Lung microvascular endothelial cell (primary cell): ENCODE data around the gene ARVCF. TPM values are rescaled to one million over a fixed set of nuclear protein-coding genes. Genes with fewer than 3 reads are reported as not detected.

ENCODE experiments used
- DNase-seq, 2 donors: peaks; one replicate each; pipeline versions ENCODE4 v3.0.0 to v3.0.0-alpha.2; 2010; ENCODE audit warnings: low read depth in 2 of 2
- total RNA-seq: library from RNA; depleted of rRNA; stranded (reverse); fragments of >200 nt; gene quantifications from 2 replicates; pipeline ENCODE4 v1.2.1, GENCODE V29; 2014

Gene ARVCF
- total RNA-seq, 1 donor from 2014 or later: 72.0 TPM

DNA sequence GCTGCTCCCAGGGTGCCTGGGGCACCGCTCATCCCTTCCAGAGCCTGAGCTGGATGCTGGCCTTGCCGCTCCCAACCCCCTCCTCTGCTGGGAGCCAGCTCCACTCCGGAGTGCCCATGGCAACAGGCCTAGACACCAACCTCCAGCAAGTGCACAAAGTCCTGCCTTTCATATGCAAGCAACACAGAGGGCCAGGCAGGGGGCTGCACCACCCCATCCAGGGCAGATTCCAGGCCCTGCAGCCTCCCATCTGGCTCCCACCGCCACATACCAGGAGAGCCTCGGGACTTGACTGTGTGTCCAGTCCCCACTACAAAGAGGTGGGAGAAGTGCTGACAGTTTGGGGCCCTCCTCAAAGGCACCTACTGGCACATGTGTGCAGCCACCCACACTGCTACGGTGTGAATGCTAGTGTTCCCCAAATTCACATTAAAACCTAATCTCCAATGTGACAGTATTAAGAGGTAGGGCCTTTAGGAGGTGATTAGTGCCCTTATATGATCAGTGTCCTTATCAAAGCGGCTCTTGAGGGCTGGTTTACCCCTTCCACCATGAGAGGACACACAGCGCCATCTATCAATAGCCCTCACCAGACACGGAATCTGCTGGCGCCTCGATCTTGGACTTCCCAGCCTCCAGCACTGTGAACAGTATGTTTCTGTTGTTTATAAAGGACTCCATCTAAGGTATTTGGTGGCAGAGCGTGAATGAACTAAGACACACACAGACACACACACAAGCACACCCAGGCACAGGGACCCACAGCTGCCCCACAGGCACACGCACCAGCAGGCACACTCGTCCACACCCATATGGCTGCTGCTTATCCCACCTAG is 16.2 kb downstream of the ARVCF start:
- DNase-seq: peak in 1 of 2 donors; percentile 30

DNA sequence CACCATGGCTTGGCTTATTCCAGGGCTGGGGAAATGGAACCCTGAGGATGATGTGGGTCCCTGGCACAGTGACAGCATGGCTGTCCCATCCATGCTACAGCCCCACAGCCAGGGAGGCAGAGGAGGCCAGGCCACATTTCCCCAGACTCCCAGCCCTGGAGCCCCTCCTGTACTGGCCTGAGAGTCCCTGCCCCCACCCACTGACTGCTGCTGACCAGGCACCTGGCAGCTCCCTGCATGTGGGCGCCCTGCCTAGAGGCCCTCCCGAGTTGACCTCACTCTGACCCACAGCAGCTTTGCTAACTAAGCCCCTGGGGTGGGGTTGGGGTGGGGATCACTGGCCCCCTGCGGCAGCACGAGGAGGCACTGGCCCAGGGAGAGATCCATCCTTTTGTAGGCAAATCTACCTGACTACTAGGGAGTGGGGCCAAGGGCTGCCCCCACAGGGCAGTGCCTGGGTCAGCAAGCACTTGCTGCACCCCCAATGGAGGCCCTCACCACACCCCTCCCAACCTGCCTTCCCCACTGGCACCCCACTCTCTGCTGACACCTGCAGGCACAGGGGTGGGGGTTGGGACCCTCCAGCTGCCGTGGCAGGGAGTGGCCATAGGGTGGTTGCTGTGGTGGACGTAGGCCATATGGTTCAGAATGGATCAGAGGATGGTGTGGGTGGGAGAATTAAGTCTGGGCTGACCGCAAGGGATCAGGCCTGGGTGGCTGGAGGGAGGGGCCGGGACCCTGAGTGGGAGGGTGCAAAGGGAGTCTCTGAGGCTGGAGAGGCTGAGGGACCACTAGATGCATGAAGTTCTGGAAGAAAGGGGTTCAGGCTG is 17.4 kb downstream of the ARVCF start:
- DNase-seq: no peak

DNA sequence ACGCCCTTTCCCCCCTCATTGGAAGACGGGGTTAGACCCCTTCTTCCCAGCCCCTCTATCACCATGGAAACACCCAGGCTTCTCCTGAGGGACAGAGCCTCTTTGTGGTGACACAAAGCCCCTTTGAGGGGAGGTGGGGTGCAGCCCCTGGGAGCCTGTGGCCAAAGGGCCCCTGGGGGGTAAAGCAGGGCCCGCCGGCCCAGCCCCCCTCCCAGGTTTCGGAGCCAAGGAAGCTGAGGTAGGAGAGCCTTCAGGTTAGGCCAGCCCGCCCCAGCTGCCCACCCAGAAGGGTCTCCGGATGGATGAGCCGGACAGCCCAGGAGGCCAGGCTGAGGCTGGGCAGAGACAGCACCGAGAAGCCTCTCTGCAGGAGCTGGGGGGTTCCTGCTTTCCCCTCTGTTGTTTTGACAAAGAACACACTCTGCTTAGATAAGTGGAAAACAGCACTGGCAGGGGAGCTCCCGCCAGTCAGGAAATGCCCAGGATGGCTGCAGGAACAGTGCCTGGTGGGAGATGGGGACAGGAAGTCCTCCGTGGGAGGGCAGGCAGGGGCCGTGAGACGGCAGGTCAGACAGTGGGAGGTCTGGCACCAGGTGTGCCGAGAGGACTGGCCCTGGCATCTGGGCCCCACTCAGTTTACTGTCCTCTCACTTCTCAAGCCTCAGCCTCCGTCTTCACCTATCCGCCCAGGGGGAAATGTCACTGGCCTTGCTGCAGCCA is 18.2 kb downstream of the ARVCF start:
- DNase-seq: peak in 1 of 2 donors; percentile 72

DNA sequence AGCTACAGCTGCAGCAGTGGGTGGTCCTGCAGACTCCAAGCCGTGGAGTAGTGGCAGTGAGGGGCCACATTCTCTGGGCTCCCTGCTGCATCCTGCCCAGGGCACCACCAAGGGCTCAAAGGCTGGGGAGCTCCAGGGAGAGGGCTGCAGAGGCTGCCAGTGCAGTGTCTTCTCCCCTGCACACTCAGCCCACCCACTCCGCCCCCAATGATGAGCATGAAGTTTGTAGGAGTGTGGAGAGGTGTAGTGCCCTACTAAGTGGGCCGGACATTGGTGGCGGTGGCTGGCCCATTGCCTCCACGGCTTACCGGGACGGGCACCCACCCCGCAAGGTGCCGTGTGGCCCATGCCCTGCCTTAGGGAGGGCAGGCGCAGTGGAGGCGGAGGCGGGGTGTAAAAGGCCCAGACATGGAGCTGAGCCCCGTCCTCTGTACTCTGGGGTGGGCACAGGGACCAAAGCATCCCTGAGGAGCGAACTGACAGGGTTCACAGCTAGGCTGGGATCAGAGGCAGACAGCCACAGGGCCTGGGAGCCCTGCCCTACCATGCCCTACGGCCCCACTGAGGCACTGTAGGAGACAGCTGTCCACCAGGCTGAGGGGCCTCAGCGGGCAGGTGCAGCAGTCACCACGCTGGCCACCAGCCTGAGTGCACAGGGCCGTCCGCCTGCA is 18.9 kb downstream of the ARVCF start:
- no peak for DNase-seq

DNA sequence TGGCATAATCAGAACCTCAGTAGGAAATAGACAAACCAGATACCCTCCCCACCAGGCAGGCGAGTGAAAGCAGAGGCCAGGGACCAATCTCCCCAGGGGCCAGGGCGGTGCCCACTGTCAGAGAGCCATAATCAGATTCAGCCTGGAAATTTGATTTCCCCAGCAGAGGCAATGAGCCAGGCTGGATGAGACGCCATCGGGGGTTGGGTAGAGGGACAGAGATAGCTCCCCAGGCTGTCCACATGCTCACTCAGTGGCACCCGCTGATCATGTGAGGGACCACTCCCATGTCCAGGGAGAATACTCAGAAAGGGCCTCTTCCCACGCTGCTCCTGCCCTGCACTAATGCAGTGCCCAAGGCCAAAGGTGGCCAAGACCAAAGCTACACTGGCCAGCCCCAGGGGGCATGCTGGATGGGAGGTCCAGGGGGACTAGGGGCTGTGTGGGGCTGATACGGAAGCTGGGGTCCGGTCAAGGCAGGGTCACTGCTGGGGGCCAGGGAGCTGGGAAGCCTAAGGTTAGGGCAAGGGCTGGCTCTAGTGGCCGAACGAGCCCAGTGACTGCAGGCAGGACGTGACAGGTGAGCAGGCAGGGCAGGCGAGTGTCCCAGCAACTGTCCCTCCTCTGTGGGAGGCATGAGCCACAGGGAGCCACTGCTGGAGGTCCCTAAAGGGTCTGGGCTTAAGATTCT is 19.8 kb downstream of the ARVCF start:
- DNase-seq: no peak

DNA sequence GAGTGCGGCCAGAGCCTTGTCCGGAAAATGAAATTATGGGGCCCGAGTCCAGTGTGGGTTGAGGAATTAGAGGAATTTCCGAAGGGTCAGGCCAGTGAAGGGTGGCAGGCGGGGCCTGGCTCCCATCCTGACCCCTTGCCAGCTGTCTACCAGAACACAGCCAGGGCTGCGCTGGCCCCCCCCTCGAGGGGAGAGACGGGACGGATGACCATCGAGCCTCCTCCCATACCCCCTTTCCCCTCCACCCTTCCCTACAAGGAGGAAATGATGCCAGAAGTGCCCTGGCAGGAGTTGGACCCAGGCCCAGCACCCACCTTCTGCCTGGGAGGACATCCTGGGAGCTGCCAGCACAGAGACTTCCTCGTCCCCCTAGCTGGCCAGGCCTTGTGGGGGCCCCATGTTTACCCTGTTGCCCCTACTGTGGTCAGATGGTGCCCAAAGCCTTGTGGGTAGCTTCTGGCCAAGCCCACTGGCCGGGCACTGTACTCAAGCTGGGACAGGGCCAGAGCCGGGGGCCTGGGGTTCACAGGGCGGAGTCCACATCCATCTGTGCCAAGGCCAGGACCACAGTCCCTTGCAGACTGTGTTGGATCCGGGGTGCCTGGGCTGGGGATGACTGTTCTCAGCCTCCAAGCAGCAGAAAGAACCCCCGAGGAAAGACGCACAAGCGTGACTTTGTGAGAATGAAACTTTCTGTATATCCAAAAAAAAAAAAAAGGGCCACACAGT is 20.8 kb downstream of the ARVCF start:
- DNase-seq: peak in 1 of 2 donors; percentile 59

DNA sequence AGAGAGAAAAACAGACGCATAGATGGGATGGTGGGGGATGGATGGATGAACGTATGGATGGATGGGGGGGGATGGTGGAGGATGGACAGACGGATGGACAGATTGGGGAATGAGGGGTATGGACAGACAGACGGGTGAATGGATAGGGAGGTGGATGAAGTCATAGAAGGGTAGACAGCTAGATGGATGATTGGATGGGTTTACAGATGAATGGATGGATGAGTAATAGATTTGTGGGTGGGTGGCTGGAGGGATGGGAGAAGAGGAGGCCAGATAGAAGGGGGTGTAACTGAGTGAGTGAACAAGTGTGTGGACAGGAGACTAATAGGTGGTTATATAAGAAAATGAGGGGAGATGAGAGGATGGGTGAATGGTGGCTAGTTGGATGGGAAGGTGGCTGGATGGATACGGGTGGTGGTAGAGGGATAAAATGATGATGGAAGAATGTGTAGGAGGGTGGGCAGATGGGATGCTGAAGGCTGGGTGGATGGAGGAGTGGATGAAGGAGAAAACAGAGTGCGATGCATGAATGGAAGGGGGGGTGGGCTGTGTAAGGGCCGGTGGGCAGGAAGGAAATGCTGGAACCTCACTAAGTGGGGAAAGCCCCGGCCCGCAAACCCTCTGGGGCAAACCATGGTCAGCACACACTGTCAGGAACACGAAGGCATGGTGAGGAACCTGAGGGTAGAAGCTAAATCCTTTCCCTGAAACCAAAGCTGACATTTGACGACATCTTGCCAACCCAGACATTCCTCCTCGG is 21.6 kb downstream of the ARVCF start:
- DNase-seq: no peak

DNA sequence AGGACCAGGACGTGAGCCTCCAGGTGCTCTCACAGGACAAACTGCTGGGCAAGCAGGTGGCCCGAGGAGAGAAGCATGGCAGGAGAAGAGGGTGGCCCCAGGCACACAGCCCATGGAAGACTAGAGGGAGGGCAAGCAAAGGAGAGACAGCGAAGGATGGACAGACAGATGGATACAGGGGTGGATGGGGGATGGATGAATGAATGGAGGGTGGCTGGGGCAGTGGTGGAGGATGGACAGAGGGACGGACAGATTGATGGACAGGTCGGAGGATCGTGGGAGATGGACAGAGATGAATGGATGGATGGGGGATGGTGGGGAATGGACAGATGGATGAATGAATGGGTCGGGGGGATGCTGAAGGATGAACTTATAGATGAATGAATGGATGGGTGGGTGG is 22.7 kb downstream of the ARVCF start:
- no peak for DNase-seq

DNA sequence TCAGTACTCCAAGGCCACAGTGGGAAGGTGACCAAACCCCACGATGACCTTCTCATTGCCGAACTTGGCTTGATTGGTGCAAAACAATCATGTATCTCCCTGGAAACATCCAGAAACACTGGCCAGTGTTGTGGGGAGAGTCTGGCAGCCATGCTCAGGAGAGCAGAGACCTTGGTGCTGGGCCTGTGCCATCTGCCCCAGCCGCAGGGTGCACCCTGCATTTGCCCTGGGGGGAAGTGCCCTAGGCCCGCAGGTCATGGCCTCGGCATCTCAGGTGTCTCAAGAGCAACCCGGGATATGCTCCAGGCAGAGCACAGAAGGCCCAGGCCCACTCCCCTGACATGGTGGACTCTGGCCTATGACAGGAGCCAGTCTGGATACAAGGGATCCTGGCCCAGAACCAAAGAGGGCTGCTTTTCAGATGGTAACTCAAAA is 23.7 kb downstream of the ARVCF start:
- no peak for DNase-seq

DNA sequence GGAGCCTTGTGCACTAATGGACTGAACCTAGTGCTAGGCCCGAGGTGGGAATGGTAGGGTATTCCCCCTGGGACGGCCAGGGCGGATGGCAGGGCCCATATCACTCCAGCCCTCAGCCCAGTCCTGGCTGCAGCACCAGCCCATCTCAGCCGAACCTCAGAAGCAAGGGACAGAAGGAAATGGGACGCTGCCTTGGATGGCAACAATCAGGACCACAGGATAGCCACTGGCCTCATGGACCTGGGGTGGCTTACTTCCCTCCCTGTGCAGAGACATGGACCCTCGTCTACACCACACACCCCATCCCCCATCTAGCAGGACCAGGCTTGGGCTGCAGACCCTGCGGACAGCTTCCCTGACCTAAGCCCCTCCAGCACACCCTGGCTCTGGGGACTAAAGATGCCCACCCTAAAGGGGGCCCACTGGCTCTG is 24.1 kb downstream of the ARVCF start:
- no peak for DNase-seq

DNA sequence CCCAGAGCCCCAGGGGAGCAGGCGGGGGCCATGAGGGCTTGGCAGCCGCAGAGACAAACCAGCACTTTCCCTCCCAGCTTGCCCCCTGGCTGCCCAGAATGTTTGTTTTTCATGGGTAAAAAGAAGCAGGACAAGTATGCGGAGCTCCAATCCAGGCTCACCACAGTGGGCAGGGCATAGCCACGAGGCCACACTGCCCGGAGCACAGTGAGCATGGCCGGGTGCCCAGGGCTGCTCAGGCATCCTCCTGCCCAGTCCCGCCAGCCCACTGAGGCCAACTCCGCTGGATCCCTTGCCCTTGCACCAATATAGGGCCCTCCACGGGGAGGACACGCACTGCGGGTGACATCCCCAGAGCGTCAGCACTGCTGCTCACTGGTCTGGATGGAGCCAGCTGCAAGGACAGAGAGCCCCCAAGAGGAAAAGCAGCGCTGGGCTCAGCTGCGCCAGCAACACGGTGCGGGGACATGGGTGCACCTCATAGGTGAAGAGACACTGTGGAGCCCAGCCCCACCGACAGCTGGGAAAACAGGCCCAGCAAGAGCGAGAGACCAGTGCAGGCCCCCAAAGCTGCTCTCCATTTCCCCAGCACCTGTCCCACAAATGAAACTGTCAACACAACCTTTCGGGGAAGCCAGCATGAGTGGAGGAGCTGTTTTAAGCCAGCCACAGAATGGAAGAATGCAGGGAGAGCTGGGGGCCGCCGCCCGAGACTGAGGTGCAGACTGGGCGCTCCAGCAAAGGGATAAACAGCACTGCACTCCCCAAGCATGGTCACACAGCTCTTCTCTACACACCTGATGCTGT is 24.8 kb downstream of the ARVCF start:
- DNase-seq: no peak

DNA sequence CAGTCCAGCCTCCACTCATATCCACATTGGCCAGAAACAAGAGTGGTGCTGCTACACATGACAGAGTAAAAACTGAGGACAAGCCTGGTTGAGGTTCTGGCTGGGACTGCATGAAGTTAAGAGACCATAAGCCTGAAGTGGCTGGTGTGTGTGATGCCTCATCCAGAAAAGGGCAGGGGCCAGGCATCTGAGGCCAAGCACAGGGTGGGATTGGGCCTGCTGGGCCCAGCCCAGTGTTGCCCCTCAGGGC is 25.3 kb downstream of the ARVCF start:
- no peak for DNase-seq

DNA sequence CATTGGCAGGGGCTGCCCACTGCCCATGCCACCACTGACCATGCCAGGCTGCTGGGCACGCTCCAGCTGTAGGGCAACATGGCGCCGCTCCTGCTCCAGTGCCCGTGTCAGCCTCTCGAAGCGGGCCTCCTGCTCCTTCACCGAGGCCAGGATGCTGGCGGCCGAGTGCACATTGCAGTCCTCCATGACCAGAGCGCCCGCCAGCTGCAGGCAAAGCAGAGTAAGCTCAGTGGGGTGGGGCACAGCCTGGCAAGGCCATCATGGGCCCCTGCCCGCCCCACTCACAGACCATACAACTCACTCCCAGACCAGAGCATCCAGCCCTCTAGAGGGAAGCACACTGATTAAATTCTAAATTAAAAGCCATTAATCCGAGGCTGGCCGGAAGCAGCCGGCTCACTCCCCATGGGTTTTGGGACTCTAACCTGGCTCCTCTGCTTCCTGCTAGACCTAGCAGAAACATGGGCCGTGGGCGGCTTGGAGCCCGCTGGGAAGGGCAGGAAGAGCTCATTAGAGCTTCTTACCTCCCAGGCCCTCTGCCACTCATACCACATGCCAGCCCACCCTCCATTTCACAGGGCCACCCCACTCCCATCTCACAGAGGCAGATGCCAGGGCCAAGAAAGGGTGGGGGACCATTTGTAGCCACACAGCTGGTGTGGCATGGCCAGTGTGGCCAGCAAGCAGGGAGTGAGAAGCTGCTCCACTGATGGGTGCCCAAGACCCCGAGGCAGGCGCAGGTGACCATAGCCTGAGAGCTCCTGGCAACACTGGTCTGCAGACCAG is 25.8 kb downstream of the ARVCF start:
- no peak for DNase-seq

DNA sequence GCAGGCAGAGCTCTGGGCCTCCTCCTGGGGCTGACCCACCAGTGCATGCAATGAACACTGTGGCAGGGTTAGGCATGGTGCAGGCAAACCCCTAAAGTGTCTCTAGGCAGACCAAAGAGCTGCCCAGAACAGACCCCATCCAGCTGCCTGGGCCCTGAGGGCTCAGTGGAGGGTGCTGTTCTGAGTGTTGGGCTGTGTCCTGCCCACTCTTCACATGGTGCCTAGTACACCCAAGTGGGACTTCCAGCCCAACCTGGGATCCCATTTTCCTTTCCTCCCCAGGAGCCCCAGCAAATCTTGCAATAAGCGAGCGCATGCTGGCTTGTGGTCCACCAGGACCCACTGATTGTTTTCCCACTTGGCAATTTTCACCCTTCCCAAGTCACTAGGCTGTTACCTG is 26.4 kb downstream of the ARVCF start:
- no peak for DNase-seq

DNA sequence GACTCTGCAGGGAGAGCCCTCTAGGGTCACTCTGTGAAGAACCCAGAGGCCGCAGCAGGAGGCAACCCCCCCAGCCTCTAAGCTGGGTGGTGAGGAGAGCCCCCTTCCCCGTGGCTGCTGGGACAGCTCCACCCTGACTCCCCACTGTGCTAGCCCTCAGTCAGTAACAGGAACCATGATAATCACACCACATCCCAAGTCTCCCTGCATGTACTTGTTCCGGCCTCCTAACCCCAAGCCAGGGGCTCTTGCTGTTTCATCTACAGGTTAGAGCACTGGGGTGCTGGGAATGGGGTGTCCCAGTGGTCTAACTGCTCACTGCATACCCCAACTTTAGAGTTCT is 26.9 kb downstream of the ARVCF start:
- no peak for DNase-seq

DNA sequence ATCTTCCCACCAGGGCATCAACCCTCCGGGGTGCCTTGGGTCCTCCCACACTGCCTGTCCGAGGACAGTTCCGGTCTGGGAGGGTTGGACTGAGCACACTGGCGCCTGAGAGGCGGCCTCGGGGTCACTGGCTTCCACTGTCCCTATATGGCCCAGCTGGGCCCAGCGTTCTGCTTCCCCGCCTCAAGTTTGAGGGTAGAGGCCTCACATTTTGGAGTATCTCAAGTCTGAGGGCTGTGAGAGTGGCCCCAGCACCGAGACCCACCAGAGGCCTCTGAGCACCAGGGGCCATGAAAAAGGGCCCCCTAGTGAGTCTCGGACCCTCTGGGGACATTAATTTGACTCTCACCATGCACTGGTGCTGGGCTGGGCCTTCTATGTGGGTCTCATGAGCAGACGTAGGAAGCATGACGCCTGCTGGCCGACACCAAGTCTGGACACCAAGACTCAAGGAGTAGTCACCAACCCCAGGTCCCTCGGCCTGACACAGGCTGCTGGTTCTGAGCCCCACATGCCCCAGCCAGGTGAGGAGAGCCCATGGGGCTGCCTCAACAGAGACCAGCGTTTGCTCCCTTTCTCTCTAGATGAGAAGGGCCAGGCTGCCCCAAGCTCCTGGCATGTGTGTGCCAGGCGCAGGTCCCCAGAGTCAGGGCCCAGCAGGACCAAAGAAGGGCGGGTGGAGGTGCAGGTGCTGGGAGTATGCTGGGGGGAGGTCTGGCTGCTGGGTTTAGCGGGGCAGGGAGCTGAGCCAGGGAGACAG is 27.5 kb downstream of the ARVCF start:
- no peak for DNase-seq

DNA sequence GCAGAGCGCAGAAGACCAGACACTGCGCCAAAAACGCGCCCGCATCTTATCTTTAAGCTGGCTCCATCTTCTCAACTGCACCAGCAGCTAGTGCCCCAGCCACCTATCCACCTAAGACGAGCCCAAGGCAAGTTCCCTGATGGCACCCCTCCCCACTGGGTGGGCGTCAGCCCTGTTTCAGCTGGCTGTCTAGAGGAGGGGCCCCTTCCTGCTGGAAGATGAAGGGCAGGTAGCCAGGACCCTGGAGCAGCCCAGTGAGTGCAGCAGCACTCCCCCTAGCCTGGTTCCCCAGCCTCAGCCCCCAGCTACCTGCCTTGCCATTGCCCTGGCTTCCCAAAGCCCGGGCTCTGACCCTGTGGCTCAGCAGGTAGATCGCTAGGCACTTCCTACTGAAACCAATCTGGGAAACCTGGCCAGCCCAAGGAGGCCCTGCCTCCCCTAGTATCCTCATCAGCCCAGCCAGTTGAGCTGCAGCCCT is 28.3 kb downstream of the ARVCF start:
- no peak for DNase-seq
